ENCODE results near the gene HOXD11. TPM values are rescaled to one million over a fixed set of nuclear protein-coding genes. Genes with fewer than 3 reads are reported as not detected.

HOXD11 gene
- total and polyA plus RNA-seq, 2 donors (not counting 1 experiment from before 2014, with no cell fraction given): not detected

DNA sequence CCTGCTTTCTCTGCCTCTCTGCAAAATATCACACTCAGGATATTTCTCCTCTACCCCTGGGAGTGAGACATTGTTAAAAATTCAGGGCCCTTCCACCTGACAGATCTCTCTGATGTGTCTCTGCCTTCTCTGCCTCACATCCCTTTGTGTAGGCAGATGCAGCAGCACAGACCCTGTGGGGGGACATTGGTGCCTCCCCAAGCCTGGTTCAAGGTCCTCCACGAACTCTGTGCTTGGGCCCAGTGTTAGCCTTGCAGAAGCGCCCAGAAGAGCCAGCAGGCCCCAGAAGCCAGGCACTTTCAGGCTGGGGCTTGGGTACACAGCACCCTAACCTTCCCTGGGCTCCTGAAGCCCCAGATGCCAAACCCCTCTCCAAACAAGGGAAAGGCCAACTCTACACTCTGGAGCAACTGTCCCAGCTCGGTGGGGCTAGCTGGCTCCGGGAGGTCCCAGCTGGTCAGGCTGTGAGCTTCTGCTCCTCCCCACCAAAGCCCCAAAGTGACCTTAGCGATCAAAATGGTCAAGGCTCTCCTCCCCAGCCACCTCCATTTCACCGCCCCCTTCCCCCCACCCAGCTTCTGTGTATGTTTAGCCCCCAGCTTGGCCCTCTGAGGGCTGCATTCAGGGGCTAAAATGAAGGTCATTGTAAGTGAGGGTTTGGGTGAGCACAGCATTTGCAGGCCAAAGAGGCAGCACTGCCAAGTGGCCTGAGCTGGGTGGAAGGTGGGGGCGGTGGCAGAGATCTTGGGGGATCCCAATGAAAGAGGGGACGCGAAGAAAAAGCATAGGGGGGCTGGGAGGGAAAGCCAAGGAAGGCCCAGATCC lies 18.1 kb downstream of the HOXD11 start:
- DNase-seq (no peak), ATAC-seq (ENCODE audit: low read depth) (no peak)
- Histone ChIP-seq H3K79me2 (ENCODE audit: control insufficient read depth, insufficient read depth, low read length) (no peaks in the 10 kb centered on the region), H3K9me3 (ENCODE audit: control extremely low read depth in 1 of 3, control insufficient read depth in 2 of 3, insufficient read depth in 1 of 3, low read length in 2 of 3) (peaks cover 0 to 53% (median 0%) of the 10 kb centered on the region in 3 donors), H3K36me3 (replicated peaks in 1 of 2; ENCODE audit: control extremely low read depth in 1 of 2, control insufficient read depth in 1 of 2, extremely low read depth in 1 of 2, insufficient read depth in 2 of 2, low read length in 1 of 2) (no peaks in the 10 kb centered on the region), H3K4me3 (ENCODE audit: control extremely low read depth in 1 of 5, extremely low read depth in 1 of 5, insufficient read depth in 1 of 5, low read depth in 2 of 5, low read length in 4 of 5) (no peak overlapping the region), H3K9ac (ENCODE audit: low read length) (no peak overlapping the region), H3K4me1 (ENCODE audit: control insufficient read depth in 2 of 2, insufficient read depth in 2 of 2, low read length in 2 of 2) (peaks cover 18 to 43% of the 10 kb centered on the region in 2 donors), H3K27me3 (replicated peaks in 1 of 4; ENCODE audit: control extremely low read depth in 1 of 4, control insufficient read depth in 3 of 4, insufficient read depth in 4 of 4, low read length in 3 of 4) (peaks cover 0 to 89% (median 67%) of the 10 kb centered on the region in 4 experiments), H3K27ac (ENCODE audit: low read length in 2 of 2) (no peak overlapping the region), H4K20me1 (ENCODE audit: control insufficient read depth, insufficient read depth, low read length, poor library complexity, severe bottlenecking) (no peaks in the 10 kb centered on the region), H2AFZ (ENCODE audit: insufficient read depth, low read depth, low read length, poor library complexity, severe bottlenecking) (no peak overlapping the region), H3K4me2 (replicated peaks; ENCODE audit: low read depth, low read length, poor library complexity, severe bottlenecking) (no peak overlapping the region)
- no peak for TF ChIP-seq EZH2 (IDR thresholded peaks at IDR 0.05; ENCODE audit: borderline replicate concordance, insufficient read depth, low read depth, low read length, poor library complexity, severe bottlenecking)
- TF ChIP-seq CTCF (IDR thresholded peaks at IDR 0.05): no peak
- Mint-ChIP-seq H3K9me3 (ENCODE audit: insufficient read depth) (no peaks in the 10 kb centered on the region), H3K27me3 (peaks cover 69% of the 10 kb centered on the region), H3K27ac (no peak overlapping the region), H3K4me1 (peaks cover 19% of the 10 kb centered on the region), H3K4me3 (no peak overlapping the region)
- 28% methylated on average over 8 of the region's 9 CpGs for WGBS (ENCODE audit: insufficient coverage)
- ChIA-PET CTCF (interaction anchor here (0.8 to 4.6 kb wide), 8 partner anchors 29 to 1346 kb away, joined by 3 to 110 read pairs (median 8); no protein-coding TSS in a partner anchor), POLR2A (no interaction called here)
- intact Hi-C loops (cut with micrococcal nuclease): loop anchor here (5.0 kb wide), 1 partner anchor 1037 kb away; no protein-coding TSS in a partner anchor

DNA sequence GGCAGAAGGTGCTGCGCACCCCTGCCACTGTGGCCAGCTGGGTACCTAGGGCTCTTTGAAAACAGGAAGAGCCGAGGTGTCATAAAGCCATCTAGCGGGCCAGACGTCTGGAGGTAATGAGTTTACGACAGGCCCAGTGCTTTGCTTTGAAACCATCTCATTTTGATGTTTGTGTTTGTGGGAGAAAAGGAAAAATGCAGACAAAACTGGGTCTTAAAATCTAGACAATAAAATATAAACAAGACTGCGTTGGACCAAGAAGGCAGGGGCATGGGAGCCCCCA lies 18.6 kb downstream of the HOXD11 start:
- 18% methylated on average over 4 of the region's 6 CpGs for WGBS (ENCODE audit: insufficient coverage)
- no peaks in the 10 kb centered on the region for H3K79me2 ChIP-seq (ENCODE audit: control insufficient read depth, insufficient read depth, low read length)
- peaks cover 64% of the 10 kb centered on the region for H3K27me3 Mint-ChIP-seq
- H3K4me1 Mint-ChIP-seq: peaks cover 21% of the 10 kb centered on the region
- H3K9me3 Mint-ChIP-seq (ENCODE audit: insufficient read depth): no peaks in the 10 kb centered on the region
- intact Hi-C loops (cut with micrococcal nuclease): loop anchor here (1.0 to 5.0 kb wide), 2 partner anchors 429 to 1037 kb away; no protein-coding TSS in a partner anchor
- no peaks in the 10 kb centered on the region for H4K20me1 ChIP-seq (ENCODE audit: control insufficient read depth, insufficient read depth, low read length, poor library complexity, severe bottlenecking)
- no peak overlapping the region for H3K27ac ChIP-seq (ENCODE audit: low read length in 2 of 2)
- no peak overlapping the region for H3K9ac ChIP-seq (ENCODE audit: low read length)
- POLR2A ChIA-PET: no interaction called here
- ATAC-seq (ENCODE audit: low read depth) (no peak), DNase-seq (no peak)
- peaks cover 0 to 50% (median 0%) of the 10 kb centered on the region in 3 donors for H3K9me3 ChIP-seq (ENCODE audit: control extremely low read depth in 1 of 3, control insufficient read depth in 2 of 3, insufficient read depth in 1 of 3, low read length in 2 of 3)
- no peak overlapping the region for H3K27ac Mint-ChIP-seq
- CTCF ChIA-PET: interaction anchor here (0.8 to 4.6 kb wide), 10 partner anchors 13 to 1345 kb away, joined by 3 to 110 read pairs (median 8); no protein-coding TSS in a partner anchor
- H3K36me3 ChIP-seq (replicated peaks in 1 of 2; ENCODE audit: control extremely low read depth in 1 of 2, control insufficient read depth in 1 of 2, extremely low read depth in 1 of 2, insufficient read depth in 2 of 2, low read length in 1 of 2): no peaks in the 10 kb centered on the region
- H3K27me3 ChIP-seq (replicated peaks in 1 of 4; ENCODE audit: control extremely low read depth in 1 of 4, control insufficient read depth in 3 of 4, insufficient read depth in 4 of 4, low read length in 3 of 4): peaks cover 0 to 86% (median 64%) of the 10 kb centered on the region in 4 experiments
- TF ChIP-seq EZH2 (IDR thresholded peaks at IDR 0.05; ENCODE audit: borderline replicate concordance, insufficient read depth, low read depth, low read length, poor library complexity, severe bottlenecking): no peak
- no peak for TF ChIP-seq CTCF (IDR thresholded peaks at IDR 0.05)
- H3K4me1 ChIP-seq (ENCODE audit: control insufficient read depth in 2 of 2, insufficient read depth in 2 of 2, low read length in 2 of 2): peaks cover 21 to 48% of the 10 kb centered on the region in 2 donors
- no peak overlapping the region for H3K4me2 ChIP-seq (replicated peaks; ENCODE audit: low read depth, low read length, poor library complexity, severe bottlenecking)
- no peak overlapping the region for H2AFZ ChIP-seq (ENCODE audit: insufficient read depth, low read depth, low read length, poor library complexity, severe bottlenecking)
- no peak overlapping the region for H3K4me3 ChIP-seq (ENCODE audit: control extremely low read depth in 1 of 5, extremely low read depth in 1 of 5, insufficient read depth in 1 of 5, low read depth in 2 of 5, low read length in 4 of 5)
- H3K4me3 Mint-ChIP-seq: no peak overlapping the region

All from B cell (primary cell).